Fibroblast of peridontal ligament (primary cell): ENCODE data around the gene PPT1.
A peak's percentile ranks its signal among the peaks of the same experiment; 100 is the strongest.

Experiments
- DNase-seq: peaks from one replicate; pipeline ENCODE4 v3.0.0-alpha.2; 2010; ENCODE audit errors: extremely low read depth

Gene PPT1

GRCh38 chr1:40096977-40097782 is at the start of gene PPT1:
PPT1 (minus strand) TSS chr1:40097252; CDS start chr1:40097238, 14 bp downstream.
- peak; percentile 58 for DNase-seq

- DNase-seq, result peak; percentile 75
These were observed 47.0 kb upstream of the PPT1 start for GRCh38 chr1:40143891-40144575.

- peak; percentile 18 for DNase-seq
These were observed 45.0 kb upstream of the PPT1 start for GRCh38 chr1:40141878-40142535.

- peak; percentile 35 for DNase-seq
These were observed 43.3 kb upstream of the PPT1 start for GRCh38 chr1:40140211-40140973.

GRCh38 chr1:40133839-40134238 is 36.8 kb upstream of the PPT1 start:
- no peak for DNase-seq

GRCh38 chr1:40133312-40133665 is 36.2 kb upstream of the PPT1 start:
- DNase-seq, result no peak

GRCh38 chr1:40132383-40133311 is 35.6 kb upstream of the PPT1 start:
- peak; percentile 23 for DNase-seq

GRCh38 chr1:40130892-40131291 is 33.8 kb upstream of the PPT1 start:
- no peak for DNase-seq

- no peak for DNase-seq
These were observed 25.8 kb upstream of the PPT1 start for GRCh38 chr1:40122855-40123254.

GRCh38 chr1:40120128-40120527 is 23.1 kb upstream of the PPT1 start:
- DNase-seq, result no peak

- DNase-seq, result no peak
These were observed 17.3 kb upstream of the PPT1 start for GRCh38 chr1:40114400-40114799.

- no peak for DNase-seq
These were observed 13.3 kb upstream of the PPT1 start for GRCh38 chr1:40110389-40110788.

- no peak for DNase-seq
These were observed 10.4 kb upstream of the PPT1 start for GRCh38 chr1:40107290-40107959.

- no peak for DNase-seq
These were observed 8.0 kb upstream of the PPT1 start for GRCh38 chr1:40105028-40105427.

- DNase-seq, result no peak
These were observed 5.8 kb upstream of the PPT1 start for GRCh38 chr1:40102896-40103295.

- no peak for DNase-seq
These were observed 5.0 kb upstream of the PPT1 start for GRCh38 chr1:40102038-40102437.

- DNase-seq, result no peak
These were observed 441 bp downstream of the PPT1 start for GRCh38 chr1:40096646-40096976.

- no peak for DNase-seq
These were observed 1.2 kb downstream of the PPT1 start for GRCh38 chr1:40095806-40096205.

GRCh38 chr1:40094466-40095110 is 2.5 kb downstream of the PPT1 start:
- no peak for DNase-seq
